DND-41 (cell line): ENCODE measurements around the gene MT1E.

Experiments used
- CTCF ChIP-seq: IDR thresholded peaks from 2 replicates; pipeline ENCODE4 v1.5.1; 2012; ENCODE audit warnings: borderline replicate concordance, low read length, moderate library complexity, mild to moderate bottlenecking; ENCODE audit not compliant: poor library complexity, severe bottlenecking; ENCODE audit errors: extremely low read depth
- EZH2 ChIP-seq: IDR thresholded peaks from 3 replicates; pipeline ENCODE4 v1.6.1; 2012; ENCODE audit warnings: borderline replicate concordance, low read depth, mild to moderate bottlenecking, moderate library complexity, low read length, inconsistent platforms; ENCODE audit not compliant: severe bottlenecking

DNA sequence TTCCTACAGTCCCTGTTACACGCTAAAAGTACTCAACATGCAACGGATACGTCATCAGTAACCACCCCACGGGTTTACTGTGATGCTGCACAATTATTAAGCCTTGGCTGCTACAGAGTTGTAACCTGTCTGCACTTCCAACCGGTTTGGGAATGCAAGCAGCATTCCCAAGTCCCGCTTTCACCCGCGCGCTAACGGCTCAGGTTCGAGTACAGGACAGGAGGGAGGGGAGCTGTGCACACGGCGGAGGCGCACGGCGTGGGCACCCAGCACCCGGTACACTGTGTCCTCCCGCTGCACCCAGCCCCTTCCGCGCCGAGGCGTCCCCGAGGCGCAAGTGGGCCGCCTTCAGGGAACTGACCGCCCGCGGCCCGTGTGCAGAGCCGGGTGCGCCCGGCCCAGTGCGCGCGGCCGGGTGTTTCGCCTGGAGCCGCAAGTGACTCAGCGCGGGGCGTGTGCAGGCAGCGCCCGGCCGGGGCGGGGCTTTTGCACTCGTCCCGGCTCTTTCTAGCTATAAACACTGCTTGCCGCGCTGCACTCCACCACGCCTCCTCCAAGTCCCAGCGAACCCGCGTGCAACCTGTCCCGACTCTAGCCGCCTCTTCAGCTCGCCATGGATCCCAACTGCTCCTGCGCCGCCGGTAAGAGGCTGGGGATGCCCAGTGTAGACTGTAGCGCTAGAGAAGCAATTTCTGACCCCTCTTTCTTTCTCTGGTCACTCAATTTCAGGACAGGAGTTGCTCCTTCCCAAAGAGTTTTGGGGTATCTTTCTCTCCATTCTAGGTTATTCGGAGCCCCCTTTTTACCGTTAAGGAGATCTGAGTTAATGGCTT lies 17.3 kb upstream of the MT1E start, which contains the start of gene MT2A:
- TF ChIP-seq CTCF (no peak), EZH2 (no peak)
